NCI-H2196 treated with DMSO at 0.1 percent for 48 hours (cell line): Measurements from ENCODE around the gene DTNA.
"Not testable (repeated sequence)": the region's sequence is repeated elsewhere in the genome, so short reads cannot be mapped to it uniquely, and the experiment has no call there.

Source experiments
- DNase-seq: peaks from one replicate; lab custom pipeline; 2025; ENCODE audit not compliant: unreplicated experiment; lab: John Stamatoyannopoulos, UW

Gene DTNA

DNA sequence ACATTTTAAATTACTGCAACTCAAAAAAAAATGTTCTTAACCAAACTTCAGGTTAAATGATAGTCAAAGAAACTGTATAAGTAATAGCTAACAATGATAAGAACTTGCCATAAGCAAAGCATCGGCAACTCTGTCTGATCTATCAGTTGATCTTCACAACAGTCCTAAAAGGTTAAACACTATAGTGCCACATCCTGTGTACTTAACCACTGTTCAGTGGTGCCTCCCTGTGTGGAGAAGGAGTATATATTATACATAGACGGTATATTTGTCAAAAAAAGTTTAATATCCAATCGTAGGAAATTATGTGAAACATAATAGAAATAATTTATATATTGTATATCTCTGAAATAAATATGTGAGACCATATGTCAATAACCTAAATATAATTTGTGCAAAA, 13.0 kb downstream of the DTNA start:
- no peak for DNase-seq

DNA sequence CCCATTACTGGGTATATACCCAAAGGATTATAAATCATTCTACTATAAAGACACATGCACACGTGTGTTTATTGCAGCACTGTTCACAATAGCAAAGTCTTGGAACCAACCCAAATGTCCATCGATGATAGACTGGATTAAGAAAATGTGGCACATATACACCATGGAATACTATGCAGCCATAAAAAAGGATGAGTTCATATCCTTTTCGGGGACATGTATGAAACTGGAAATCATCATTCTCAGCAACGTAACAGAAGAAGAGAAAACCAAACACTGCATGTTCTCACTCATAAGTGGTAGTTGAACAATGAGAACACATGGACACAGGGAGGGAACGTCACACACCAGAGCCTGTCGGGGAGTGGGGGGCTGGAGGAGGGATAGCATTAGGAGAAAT, 15.6 kb downstream of the DTNA start:
- not testable (repeated sequence) for DNase-seq

DNA sequence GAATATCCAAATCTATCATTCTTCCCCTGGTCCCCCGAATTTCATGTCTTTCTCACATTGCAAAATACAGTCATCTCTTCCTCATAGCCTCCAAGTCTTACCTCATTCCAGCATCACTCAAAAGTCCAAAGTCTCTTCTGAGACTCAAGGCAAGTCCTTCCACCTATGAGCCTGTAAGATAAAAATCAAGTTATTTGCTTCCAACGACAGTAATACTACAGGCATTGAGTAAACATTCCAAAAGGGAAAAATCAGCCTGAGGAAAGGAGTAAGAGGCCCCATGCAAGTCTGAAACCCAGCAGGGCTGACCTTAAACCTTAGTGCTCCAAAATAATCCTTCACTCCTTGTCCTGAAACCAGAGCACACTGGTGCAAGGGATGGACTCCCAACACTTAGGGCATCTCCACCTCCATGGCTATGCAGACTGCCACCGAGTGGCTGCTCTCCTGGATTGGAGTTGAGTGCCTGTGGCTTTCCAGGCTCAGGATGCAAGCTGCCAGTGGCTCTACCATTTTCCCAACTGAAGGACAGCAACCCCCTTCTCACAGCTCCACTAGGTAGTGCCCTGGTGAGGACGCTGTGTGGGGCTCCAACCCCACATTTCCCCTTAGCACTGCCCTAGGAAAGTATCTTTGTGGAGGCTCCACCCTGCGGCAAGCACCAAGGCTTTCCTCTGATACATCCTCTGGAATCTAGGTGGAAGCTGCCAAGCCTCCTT, 16.3 kb downstream of the DTNA start:
- no peak for DNase-seq

DNA sequence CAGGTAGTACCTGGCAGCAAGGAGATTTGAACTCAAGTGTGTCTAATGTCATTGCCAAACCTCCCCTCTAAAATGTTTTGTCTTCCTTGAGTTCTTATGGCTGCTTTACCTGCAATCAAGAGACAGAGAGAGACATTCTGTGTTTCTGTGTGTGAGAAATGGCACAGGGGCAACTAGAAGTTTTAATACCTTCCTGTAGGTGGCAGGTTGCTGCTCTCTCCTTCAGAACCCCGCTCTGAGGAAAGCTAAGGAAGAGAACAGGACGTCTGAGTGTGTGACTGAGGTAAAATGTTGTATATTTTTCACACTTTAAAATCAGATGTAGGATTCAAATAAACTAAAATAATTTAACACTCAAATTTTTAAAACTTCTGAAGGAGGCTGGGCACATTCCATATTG, 19.2 kb downstream of the DTNA start:
- no peak for DNase-seq

DNA sequence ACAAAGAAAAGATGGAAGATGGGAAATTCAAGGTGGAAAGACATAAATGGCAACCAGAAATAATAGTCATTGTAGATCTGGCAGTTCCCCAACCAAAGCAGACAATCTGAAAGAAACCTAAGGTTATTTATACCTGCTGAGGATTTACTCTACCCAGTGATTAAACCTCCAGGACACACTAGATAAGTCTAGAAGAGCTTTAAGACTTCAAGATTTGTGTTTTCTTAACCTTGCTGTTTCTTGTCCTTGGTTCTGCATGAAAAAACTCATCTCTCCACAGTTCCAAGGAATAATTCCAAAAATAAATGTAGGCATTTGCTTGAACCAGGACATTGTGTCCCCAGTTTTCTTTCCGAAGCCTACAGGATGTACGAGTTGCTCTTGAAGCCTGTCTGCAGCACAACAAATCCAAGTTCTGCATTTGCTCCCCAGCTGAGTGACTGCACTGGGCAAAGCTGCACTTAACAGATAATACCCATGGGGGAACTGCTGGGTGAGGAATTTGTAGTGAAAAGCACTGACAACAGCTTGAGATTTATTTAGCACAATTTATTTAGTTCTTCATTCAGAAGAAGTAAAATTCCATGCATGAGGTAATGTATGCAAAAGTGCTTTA, 19.8 kb downstream of the DTNA start:
- no peak for DNase-seq

DNA sequence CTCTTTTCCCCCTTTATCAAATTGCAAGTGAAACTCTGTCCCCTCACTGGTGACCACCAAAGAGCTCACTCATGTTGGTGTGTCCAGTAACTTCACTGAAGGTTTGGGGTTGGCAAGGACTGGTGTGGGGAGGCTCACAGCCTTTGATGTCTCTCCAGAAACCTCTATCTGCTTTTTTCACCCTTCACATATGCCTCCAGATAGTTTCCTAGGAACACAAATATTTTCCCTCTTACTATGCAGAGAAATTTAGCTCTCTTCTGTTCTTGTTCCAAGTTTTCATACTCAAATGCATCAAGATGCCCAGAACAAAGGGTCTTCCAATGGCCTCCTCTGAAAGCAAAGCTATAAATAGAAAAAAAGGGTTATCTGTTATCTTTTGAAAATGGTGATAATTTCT, 20.7 kb downstream of the DTNA start:
- DNase-seq: no peak

DNA sequence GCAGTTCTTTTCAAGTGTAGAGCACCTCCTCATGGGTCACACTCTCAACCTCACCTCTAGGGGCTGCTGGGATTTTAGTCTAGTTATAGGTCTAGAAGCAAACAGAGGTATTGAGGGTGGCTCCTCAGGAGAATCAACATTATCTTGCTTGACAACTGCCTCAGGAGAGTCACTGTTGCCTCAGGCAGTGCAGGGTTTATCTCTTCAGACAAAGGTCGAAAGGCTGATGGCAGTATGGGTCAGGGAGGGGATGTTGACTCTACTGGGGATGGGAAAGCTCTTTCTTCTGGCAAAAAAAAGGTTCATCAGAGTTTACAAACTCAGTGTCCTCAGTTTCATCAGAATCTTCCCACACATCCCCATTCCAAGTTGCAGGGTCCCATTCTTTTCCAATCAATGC, 24.0 kb downstream of the DTNA start:
- no peak for DNase-seq

DNA sequence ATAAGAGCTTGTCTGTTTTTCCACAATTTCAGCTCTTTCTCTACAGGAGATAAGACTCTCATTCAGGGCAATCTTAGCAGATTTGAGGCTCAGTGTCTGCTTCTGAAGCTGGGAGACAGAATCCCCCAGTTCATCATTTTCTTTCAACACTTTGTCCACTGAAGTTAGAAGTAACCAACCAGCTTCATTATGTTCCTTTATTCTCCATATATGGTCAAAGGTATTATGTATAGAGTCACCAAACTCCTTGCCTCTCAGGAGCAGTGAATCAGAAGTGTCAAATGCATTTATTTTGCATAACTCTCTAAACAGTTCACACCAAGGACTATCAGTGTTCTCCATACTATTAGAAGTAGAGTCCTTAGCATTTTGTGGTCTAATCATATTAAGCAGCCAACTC, 24.4 kb downstream of the DTNA start:
- not testable (repeated sequence) for DNase-seq

DNA sequence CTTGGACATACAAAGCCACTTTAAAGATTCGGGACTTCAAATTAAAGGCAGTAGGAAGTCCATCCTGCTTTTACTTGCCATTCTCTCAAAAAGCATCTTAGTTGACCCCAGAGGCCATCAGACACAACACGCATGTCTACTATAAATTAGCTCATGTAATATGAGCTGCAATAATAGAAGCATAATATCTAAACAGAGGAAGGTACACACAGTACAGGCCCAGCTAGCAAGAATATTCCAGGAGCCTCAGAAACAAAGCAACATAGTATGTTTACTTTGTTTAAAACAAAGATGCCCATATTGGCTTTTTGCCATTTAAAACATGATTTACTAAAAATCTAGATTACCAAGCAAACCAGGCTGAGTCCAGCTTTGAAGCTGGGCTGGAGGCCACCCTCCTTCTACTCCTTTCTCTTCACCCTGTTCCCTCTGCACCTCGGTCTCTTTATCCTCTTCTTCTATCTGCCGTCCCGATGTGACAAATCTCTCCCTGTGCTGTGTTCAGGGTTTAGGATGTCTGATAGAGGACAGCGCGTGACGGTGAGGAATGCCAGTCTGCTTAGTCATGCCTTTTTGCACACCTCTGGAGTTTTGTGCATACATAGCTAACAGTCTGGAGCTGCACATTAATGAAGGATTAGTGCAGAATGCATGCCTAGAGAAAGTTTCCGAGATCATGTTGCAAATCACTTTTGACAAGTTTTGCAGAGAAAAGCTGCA, 28.2 kb downstream of the DTNA start:
- no peak for DNase-seq

DNA sequence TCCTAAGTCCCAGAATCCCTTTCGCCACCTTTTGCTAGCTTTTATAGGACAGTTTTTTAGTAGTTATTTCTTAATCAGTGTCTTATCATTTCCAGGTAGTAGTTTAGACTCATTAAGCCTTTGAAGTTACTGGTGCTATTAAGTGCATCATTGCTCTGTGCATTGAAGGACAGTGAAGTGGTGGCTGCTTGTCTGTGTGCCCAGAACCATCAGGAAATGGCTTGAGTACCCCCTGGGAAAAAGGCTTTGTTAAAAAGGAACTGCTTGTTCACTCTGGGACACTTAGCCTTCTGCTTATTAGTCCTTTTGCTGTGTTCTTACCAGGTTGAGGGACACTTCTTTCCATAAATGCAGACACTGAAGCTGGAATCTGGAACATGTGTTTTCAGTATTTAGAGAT, 30.0 kb downstream of the DTNA start:
- DNase-seq: no peak

DNA sequence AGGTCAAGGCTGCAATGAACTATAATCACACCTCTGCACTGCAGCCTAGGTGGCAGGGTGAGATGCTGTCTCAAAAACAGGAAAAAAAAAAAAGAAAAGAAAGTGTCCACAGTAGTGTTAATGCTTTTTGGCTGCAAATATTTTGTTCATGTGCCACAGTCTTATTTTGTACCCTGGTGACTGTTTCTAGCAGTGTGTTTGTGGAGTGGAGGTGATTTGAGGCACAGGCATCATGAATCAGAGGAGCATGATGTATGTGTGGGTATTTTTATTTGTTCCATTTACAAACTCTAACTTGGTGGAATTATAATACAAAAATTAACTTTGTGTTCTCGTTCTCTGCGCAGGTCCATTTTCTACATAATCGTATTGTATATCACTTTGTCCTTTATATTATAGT, 30.6 kb downstream of the DTNA start:
- no peak for DNase-seq

DNA sequence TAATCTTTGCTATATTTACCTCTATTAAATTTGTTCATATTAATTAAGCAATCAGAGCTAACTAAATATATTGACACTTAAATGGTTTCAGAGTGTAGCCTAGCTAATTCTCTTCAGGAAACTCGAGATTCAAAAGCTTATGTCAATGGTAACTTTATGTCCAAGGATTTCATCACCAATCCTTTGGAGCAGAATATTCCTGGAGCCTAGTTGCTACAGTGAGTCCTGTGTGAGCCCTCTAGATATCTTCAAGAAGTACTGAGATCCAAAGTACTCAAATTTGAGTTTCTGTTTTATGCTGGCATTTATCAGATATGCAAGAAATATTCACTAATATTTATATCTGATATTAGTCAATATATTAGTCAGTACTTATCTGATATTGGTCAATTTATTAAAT, 31.3 kb downstream of the DTNA start:
- no peak for DNase-seq

DNA sequence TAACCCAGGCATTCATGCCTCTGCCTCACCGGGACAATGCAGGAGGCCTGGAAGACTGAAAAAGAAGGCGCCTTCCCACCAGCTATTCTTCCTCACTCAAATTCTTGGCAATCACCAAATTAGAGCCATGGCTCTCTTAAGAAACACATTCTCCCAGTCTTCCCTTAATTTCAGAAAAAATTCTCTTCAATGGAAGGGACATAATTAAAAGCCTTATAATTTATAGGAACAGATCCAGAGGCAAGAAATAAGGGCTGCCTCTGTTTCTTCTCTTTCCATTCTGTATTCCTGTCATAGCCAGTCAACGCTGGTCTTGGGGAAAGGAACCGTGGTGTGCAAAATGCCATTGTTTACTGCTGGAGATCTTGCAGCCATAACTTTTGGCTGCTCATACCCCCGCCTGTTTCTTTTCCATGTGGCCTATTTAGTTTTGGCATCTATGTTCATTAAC, 32.8 kb downstream of the DTNA start:
- no peak for DNase-seq

DNA sequence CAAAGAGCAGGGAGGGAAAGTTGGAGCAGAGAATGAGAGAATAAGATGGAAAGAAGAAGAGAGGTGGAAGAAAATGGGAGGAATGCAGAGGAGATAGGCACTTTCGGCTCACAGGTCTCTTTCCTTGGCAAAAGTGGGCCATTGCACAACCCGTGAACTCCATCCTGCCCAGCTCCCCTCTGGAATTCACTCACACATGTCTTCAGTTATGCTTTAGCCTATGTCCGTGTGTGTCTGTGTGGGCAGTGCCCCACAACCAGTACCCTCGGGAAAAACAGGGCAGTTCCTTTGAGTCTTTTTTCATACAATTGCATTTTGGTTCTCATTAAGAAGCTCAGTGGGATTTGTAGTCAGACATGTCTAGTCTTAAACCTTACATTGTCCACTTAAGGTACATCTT, 34.5 kb downstream of the DTNA start:
- no peak for DNase-seq

DNA sequence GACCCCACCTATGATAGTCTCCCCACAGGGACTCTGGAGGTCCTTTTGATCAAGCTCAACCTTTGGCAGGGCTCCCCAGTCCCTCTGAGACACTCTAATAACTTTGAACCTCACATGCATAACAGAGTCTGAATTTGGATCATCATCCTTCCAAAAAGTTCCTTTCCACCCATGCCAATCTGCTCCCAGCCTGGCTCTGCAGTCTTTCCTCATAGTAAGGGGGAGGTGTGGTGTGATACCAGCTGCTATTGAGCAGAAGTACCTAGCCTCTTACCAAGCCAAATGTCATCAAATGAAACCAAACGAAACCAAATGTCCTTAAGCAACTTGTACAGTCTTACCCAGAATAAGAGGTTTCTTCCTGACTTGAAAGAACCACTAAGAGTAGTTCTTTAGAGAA, 36.5 kb downstream of the DTNA start:
- DNase-seq: no peak

DNA sequence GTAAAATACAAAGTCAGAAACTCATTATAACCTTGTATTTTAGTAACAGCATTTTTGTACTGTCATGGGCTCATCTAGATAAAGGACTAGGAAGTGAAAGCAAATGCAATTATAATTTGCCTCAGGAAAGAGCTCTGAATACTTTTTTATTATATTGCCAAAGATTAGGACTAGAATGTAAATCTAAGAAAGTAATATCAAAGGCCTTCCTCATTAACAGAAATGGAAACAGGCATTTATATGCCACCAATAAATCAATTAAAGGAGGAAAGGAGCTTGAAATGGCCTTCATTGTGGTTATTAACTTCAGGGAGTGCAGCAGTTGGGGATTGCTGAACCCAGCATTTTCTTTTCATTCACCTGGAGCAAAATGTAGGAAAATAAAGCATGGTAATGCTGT, 39.6 kb downstream of the DTNA start:
- DNase-seq: no peak

DNA sequence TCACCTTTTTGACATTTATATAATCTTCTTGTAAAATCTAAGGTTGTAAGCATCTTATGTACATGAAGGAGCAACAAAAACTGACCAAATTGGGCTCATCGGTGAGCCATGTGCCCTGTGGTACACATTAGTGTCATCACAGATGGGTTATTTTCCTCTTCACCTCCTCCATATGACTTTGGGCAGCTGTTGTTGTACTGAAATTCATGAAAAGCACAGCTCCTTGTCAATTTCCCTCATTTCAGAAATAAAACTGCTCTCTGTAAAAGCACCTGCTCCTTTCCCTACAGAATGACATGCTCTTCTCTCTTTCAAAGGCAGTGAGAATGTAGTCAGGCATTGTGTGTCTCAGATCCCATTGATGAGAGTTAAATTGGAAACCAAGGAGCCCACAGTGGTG, 42.0 kb downstream of the DTNA start:
- no peak for DNase-seq

DNA sequence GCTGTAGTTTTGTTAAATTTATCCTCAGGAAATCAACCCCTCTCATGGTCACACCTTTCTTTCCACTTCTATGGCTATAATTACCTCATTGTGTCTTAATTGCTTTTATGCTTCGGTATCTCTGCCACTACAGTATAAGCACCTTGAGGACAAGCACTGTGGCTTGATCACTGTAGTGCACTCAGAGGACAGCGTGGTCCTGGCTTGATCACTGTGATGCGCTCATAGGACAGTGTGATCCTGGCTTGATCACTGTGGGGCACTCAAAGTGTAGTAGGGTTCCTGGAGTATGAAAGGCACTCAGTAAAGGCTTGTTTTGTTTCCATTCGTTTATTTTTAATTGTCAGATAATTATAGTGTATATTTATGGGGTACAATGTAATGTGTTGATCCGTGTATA, 44.2 kb downstream of the DTNA start:
- DNase-seq: no peak

DNA sequence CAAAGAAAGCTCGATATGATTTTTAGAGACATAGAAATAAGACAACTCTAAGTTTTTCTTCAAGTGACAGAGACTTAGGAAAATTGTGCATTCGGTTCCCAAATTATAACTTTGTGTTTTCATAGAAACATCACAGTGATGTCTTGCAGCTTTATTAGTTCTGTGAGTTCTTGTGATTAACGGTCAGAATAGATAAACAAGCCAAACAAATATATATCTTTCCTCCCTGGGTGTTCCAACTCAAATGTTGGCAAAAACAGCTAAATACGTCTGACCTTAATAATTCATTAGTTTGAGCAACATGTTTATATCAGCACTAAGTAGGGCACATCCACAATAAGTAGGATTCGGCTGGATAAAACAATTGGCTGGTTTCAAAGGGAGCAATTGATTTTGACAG, 47.6 kb downstream of the DTNA start:
- DNase-seq: no peak

DNA sequence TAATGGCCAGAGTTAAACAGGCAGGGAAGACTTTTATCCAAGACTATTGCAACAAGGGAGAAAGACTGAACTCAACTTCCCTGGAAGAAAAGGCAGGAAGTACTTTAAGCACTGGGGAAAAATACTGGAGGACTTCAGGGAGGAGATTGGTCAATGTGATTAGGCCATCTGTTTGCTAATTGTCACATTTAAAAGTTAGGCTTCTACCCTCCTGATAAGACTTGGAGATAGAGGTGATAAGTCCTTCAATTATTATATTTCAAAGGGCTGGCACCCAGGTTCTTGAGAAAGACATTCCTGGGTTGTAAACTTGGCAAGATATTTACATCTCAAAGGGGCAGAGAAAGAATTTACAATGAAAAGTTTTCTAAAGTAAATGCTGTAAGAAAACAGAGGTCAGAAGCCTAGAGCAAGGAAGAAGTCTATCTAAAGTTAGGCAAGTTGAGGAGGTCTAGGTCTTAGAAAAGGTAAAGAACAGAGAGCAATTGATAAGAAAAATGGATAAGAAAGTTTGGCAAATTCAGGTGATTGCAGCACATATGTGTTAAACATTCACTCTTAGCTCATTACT, 48.4 kb downstream of the DTNA start:
- no peak for DNase-seq

DNA sequence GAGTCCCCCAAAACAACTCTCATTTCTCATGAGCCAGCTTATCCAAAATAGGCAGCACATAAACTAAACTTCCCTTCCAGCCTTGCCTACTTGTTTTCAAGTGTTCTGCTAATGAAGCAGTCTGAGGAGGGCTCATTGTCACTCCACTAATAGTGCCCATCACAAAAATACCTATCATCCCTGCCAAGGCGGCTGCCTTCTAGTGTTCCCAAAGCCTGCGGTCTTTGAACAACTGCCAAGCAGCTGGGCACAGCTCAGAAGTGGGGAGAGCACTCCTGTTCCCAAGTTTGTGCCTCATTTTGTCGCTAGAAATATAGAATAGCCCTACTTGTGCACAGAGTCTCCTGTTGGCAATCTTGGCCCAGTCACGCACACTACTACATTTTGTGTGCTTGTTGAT, 50.3 kb downstream of the DTNA start:
- DNase-seq: no peak

DNA sequence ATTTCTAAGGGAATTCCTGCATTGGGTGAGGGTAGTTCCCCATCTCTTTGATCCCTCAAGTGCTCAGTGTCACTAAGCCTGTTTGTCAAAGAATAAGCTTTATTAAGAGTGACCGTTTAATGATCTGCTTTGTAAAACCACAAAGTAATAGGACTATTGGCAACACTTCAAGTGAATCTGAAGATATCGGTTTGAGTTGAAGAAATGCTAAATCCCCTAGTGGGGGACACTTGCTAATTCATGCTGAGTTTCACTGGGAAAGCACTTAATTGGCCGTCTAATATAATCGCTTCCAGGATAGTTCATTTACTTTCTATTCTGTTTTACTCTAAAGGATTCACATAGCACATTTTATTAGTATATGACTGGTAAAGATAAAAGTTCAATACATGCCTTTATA, 54.4 kb downstream of the DTNA start:
- no peak for DNase-seq
